Keratinocyte (primary cell): ENCODE results near the gene ORM2. TPM values are rescaled to one million over a fixed set of nuclear protein-coding genes. Genes with fewer than 3 reads are reported as not detected.

ENCODE experiments used
- DNase-seq: peaks from one replicate; pipeline ENCODE4 v3.0.0-alpha.2; 2011; ENCODE audit warnings: low read depth, missing footprints, low spot score
- FAIRE-seq: peaks from 2 replicates; lab custom pipeline; 2011; peaks lifted over from hg19 to GRCh38; lab: Jason Lieb, UNC
- H2AFZ ChIP-seq: 2 replicates; pipeline ENCODE4 v1.6.0; 2012; ENCODE audit warnings: low read length, control low read depth, inconsistent platforms; ENCODE audit not compliant: control insufficient read depth
- H3K27ac ChIP-seq: 2 replicates; pipeline ENCODE4 v1.5.1; 2011; ENCODE audit warnings: low read length; ENCODE audit not compliant: control insufficient read depth, insufficient read depth
- H3K27me3 ChIP-seq: 3 replicates; pipeline ENCODE4 v1.6.0; 2011; ENCODE audit warnings: low read length; ENCODE audit not compliant: control insufficient read depth, insufficient read depth; ENCODE audit errors: extremely low read depth
- H3K36me3 ChIP-seq, 2 experiments: 2 replicates in 1 of 2; 3 replicates in 1 of 2; pipeline ENCODE4 v1.5.1; 2011; ENCODE audit warnings: low read length in 2 of 2, mild to moderate bottlenecking in 1 of 2; ENCODE audit not compliant: control insufficient read depth in 2 of 2, insufficient read depth in 2 of 2; ENCODE audit errors: extremely low read depth in 1 of 2
- H3K4me1 ChIP-seq: 3 replicates; pipeline ENCODE4 v1.5.1; 2011; ENCODE audit warnings: low read length; ENCODE audit not compliant: control insufficient read depth, insufficient read depth; ENCODE audit errors: extremely low read depth
- H3K4me2 ChIP-seq: 3 replicates; pipeline ENCODE4 v1.6.0; 2011; ENCODE audit warnings: low read depth, low read length; ENCODE audit not compliant: control insufficient read depth, insufficient read depth; ENCODE audit errors: extremely low read depth
- H3K4me3 ChIP-seq, 3 experiments: fragments of 200-600 bp in 1 of 3; sonication (generic) in 1 of 3; 2 replicates in 2 of 3; 3 replicates in 1 of 3; pipeline ENCODE4 v1.5.1; 2011 to 2016; ENCODE audit warnings: low read length in 3 of 3, mild to moderate bottlenecking in 3 of 3, control low read depth in 2 of 3, inconsistent platforms in 1 of 3, low read depth in 1 of 3, mixed read lengths in 1 of 3, mixed run types in 1 of 3, moderate library complexity in 1 of 3; ENCODE audit not compliant: control insufficient read depth in 2 of 3, insufficient read depth in 2 of 3; ENCODE audit errors: extremely low read depth in 1 of 3
- H3K79me2 ChIP-seq: 2 replicates; pipeline ENCODE4 v1.6.0; 2012; ENCODE audit warnings: low read length; ENCODE audit not compliant: control insufficient read depth, insufficient read depth
- H3K9ac ChIP-seq: 3 replicates; pipeline ENCODE4 v1.6.0; 2011; ENCODE audit warnings: low read length; ENCODE audit not compliant: control insufficient read depth, insufficient read depth; ENCODE audit errors: extremely low read depth
- H3K9me1 ChIP-seq: 3 replicates; pipeline ENCODE4 v1.6.0; 2011; ENCODE audit warnings: low read length; ENCODE audit not compliant: control insufficient read depth, insufficient read depth; ENCODE audit errors: extremely low read depth
- H3K9me3 ChIP-seq: 2 replicates; pipeline ENCODE4 v1.5.1; 2012; ENCODE audit warnings: low read depth, low read length; ENCODE audit not compliant: control insufficient read depth
- H4K20me1 ChIP-seq: 3 replicates; pipeline ENCODE4 v1.6.0; 2011; ENCODE audit warnings: low read length; ENCODE audit not compliant: control insufficient read depth, insufficient read depth; ENCODE audit errors: extremely low read depth
- CTCF ChIP-seq, 3 experiments: IDR thresholded peaks in 1 of 3; conservative IDR thresholded peaks in 1 of 3; optimal IDR thresholded peaks in 1 of 3; 2 replicates in 2 of 3; 3 replicates in 1 of 3; pipeline versions ENCODE3 to v1.5.1; 2011; ENCODE audit warnings: low read length in 3 of 3, mild to moderate bottlenecking in 3 of 3, moderate library complexity in 2 of 3, control low read depth in 1 of 3, inconsistent platforms in 1 of 3; ENCODE audit not compliant: insufficient read depth in 2 of 3; ENCODE audit errors: extremely low read depth in 1 of 3
- EZH2 ChIP-seq: IDR thresholded peaks from one replicate; pipeline ENCODE4 v1.6.1; 2012; ENCODE audit warnings: inconsistent platforms, mild to moderate bottlenecking, low read length, moderate library complexity
- dilution Hi-C: fragments of 300-500 bp; cut with MboI; formaldehyde crosslinking; loops from one replicate; pipeline ENCODE4 v1.7.0; 2020; ENCODE audit warnings: low sequenced_read_pairs; ENCODE audit not compliant: extremely low pct_ligation_motif_present
- polyA plus RNA-seq, 5 experiments: library from polyadenylated mRNA; depleted of rRNA in 3 of 5; stranded (reverse) in 3 of 5; stranded (forward) in 1 of 5; unstranded in 1 of 5; fragments of >200 nt; gene quantifications; 1 replicate in 1 of 5; 2 replicates in 3 of 5; 3 replicates in 1 of 5; pipeline versions ENCODE4 v1.2.1 to v1.2.3, GENCODE V29; 2011 to 2012; ENCODE audit warnings: missing spikeins in 2 of 5, low read depth in 1 of 5, low replicate concordance in 1 of 5

The ORM2 gene
- polyA plus RNA-seq, 1 donor (not counting 4 experiments of a cell fraction or from before 2014, with no cell fraction given) = not detected

GRCh38 chr9:114308361-114308950, 21.2 kb upstream of the ORM2 start:
- Histone ChIP-seq H3K9me3 (no peaks in the 10 kb centered on the region), H3K27me3 (no peaks in the 10 kb centered on the region), H3K27ac (no peak overlapping the region), H3K4me3 (no peak overlapping the region), H4K20me1 (no peaks in the 10 kb centered on the region), H3K9ac (no peak overlapping the region), H3K4me2 (no peak overlapping the region), H3K36me3 (peaks cover 28 to 33% of the 10 kb centered on the region in 2 experiments), H3K4me1 (no peaks in the 10 kb centered on the region), H3K79me2 (no peaks in the 10 kb centered on the region), H3K9me1 (no peaks in the 10 kb centered on the region), H2AFZ (no peak overlapping the region)
- TF ChIP-seq CTCF (optimal IDR thresholded peaks at IDR 0.05 in 1 of 3, IDR thresholded peaks at IDR 0.05 in 1 of 3, conservative IDR thresholded peaks at IDR 0.05 in 1 of 3; ENCODE audit: extremely low read depth in 1 of 3, insufficient read depth in 2 of 3, low read length in 3 of 3) (no peak), EZH2 (no peak)
- no peak for FAIRE-seq
- DNase-seq = no peak
- dilution Hi-C loops = no loop called here

GRCh38 chr9:114309096-114309495, 20.6 kb upstream of the ORM2 start:
- Histone ChIP-seq H3K27ac (no peak overlapping the region), H3K27me3 (no peaks in the 10 kb centered on the region), H3K4me2 (no peak overlapping the region), H4K20me1 (no peaks in the 10 kb centered on the region), H3K79me2 (no peaks in the 10 kb centered on the region), H3K36me3 (peaks cover 27 to 33% of the 10 kb centered on the region in 2 experiments), H3K9me1 (no peaks in the 10 kb centered on the region), H3K4me3 (no peak overlapping the region), H3K4me1 (no peaks in the 10 kb centered on the region), H2AFZ (no peak overlapping the region), H3K9ac (no peak overlapping the region), H3K9me3 (no peaks in the 10 kb centered on the region)
- no peak for TF ChIP-seq EZH2
- dilution Hi-C loops = no loop called here
- FAIRE-seq (no peak), DNase-seq (no peak)
